Cardiac fibroblast (primary cell): Measurements from ENCODE around the gene LHFPL2.
A peak's percentile ranks its signal among the peaks of the same experiment; 100 is the strongest.

ENCODE experiments used
- DNase-seq, 2 donors: peaks; one replicate each; pipeline versions ENCODE4 v3.0.0 to v3.0.0-alpha.2; 2010; ENCODE audit warnings: low read depth in 2 of 2
- H3K4me3 ChIP-seq, 2 donors: replicated peaks in 1 of 2; 1 replicate in 1 of 2; 2 replicates in 1 of 2; pipeline ENCODE4 v1.5.1; 2011; ENCODE audit warnings: low read depth in 2 of 2, low read length in 2 of 2, mild to moderate bottlenecking in 2 of 2, moderate library complexity in 1 of 2
- CTCF ChIP-seq: IDR thresholded peaks from one replicate; pipeline ENCODE4 v1.5.1; 2011; ENCODE audit warnings: low read depth, mild to moderate bottlenecking, low read length, inconsistent platforms

Gene LHFPL2

GRCh38 chr5:78576376-78576775 lies 72.2 kb downstream of the LHFPL2 start:
- no peak overlapping the region for H3K4me3 ChIP-seq
- peak in 1 of 2 donors; percentile 31 for DNase-seq
- no peak for TF ChIP-seq CTCF

GRCh38 chr5:78574731-78575161 lies 73.8 kb downstream of the LHFPL2 start:
- no peak overlapping the region for H3K4me3 ChIP-seq
- TF ChIP-seq CTCF = no peak
- DNase-seq = peak in 1 of 2 donors; percentile 75

- H3K4me3 ChIP-seq = no peak overlapping the region
- DNase-seq = peak; percentile 43 to 47
- no peak for TF ChIP-seq CTCF
Observed at GRCh38 chr5:78574131-78574673, 74.4 kb downstream of the LHFPL2 start.

GRCh38 chr5:78573318-78573717 lies 75.3 kb downstream of the LHFPL2 start:
- no peak overlapping the region for H3K4me3 ChIP-seq
- TF ChIP-seq CTCF = no peak
- no peak for DNase-seq

- no peak overlapping the region for H3K4me3 ChIP-seq
- TF ChIP-seq CTCF = no peak
- DNase-seq = no peak
Observed at GRCh38 chr5:78570646-78571045, 77.9 kb downstream of the LHFPL2 start.

GRCh38 chr5:78569441-78569840 lies 79.1 kb downstream of the LHFPL2 start:
- H3K4me3 ChIP-seq = no peak overlapping the region
- TF ChIP-seq CTCF = no peak
- DNase-seq = peak; percentile 72 to 92

- TF ChIP-seq CTCF = no peak
- no peak for DNase-seq
- H3K4me3 ChIP-seq = no peak overlapping the region
Observed at GRCh38 chr5:78568676-78569075, 79.9 kb downstream of the LHFPL2 start.
